Measurements from ENCODE around the gene ACY1.

DNA sequence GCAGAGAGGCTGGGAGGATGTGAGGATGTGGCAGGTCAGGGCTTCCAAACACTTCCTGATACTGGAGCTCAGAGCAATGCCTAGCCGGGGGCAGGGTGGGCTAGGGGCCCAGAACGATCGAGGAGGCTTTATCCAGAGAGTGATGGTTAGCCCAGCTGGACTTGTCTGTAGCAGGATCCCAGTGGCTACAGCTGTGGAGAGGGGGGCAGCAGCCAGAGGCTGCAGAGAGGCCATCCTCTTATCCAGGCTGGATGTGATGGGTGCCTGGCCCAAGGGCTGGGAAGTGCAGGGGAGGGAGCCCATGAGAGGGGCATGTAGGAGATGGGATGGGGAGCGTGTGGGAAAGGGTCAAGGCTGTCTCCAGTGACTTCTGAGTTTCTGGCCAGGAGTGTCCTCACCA, 36.5 kb upstream of the ACY1 start:
- TF ChIP-seq, protein P1, sequence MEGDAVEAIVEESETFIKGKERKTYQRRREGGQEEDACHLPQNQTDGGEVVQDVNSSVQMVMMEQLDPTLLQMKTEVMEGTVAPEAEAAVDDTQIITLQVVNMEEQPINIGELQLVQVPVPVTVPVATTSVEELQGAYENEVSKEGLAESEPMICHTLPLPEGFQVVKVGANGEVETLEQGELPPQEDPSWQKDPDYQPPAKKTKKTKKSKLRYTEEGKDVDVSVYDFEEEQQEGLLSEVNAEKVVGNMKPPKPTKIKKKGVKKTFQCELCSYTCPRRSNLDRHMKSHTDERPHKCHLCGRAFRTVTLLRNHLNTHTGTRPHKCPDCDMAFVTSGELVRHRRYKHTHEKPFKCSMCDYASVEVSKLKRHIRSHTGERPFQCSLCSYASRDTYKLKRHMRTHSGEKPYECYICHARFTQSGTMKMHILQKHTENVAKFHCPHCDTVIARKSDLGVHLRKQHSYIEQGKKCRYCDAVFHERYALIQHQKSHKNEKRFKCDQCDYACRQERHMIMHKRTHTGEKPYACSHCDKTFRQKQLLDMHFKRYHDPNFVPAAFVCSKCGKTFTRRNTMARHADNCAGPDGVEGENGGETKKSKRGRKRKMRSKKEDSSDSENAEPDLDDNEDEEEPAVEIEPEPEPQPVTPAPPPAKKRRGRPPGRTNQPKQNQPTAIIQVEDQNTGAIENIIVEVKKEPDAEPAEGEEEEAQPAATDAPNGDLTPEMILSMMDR (IDR thresholded peaks at IDR 0.05) = no peak
- no peak for TF ChIP-seq POLR2A (IDR thresholded peaks at IDR 0.05)

Data from body of pancreas (tissue), 4 donors.